SK-MEL-5 (cell line): ENCODE results near the gene SPACA5B. TPM values are rescaled to one million over a fixed set of nuclear protein-coding genes. Genes with fewer than 3 reads are reported as not detected.
"Not testable (repeated sequence)": the region's sequence is repeated elsewhere in the genome, so short reads cannot be mapped to it uniquely, and the experiment has no call there.

Experiments used
- DNase-seq: peaks from one replicate; pipeline ENCODE4 v3.0.0-alpha.2; 2016; ENCODE audit warnings: low read depth, low spot score
- in situ Hi-C: cut with HindIII; loops from 2 replicates; pipeline ENCODE4 v1.10.0; 2016; ENCODE audit warnings: low sequenced_read_pairs, high pct_unique_total_duplicates, low pct_unique_long_range_greater_than_20kb
- polyA plus RNA-seq, 2 experiments: library from polyadenylated mRNA; depleted of rRNA; stranded (reverse); fragments of >200 nt; gene quantifications; 2 replicates each; pipeline ENCODE4 v1.2.3, GENCODE V29; 2015
- total RNA-seq: library from RNA; depleted of rRNA; stranded (reverse); fragments of >200 nt; shearing (Covaris generic); gene quantifications from 2 replicates; pipeline ENCODE4 v1.2.3, GENCODE V29; 2014; rRNA removed

SPACA5B gene
- total RNA-seq = not detected in 2 replicates
- not detected in 2 replicates for polyA plus RNA-seq (2015; cell fraction: cytosol; rRNA removed)
- polyA plus RNA-seq (2015; cell fraction: nucleus; rRNA removed) = not detected in 2 replicates

- in situ Hi-C loops, DNase-seq: not testable (repeated sequence)
Measured at GRCh38 chrX:48130326-48130725, at the start of gene SPACA5B. TSS of gene SPACA5B (plus strand) at chrX:48130626. CDS start at chrX:48130688, 62 bp downstream.

GRCh38 chrX:48083212-48083611 is 47.2 kb upstream of the SPACA5B start:
- in situ Hi-C loops = no loop called here
- no peak for DNase-seq

- in situ Hi-C loops = no loop called here
- DNase-seq = no peak
Measured at GRCh38 chrX:48083706-48084105, 46.7 kb upstream of the SPACA5B start.

- in situ Hi-C loops = no loop called here
- DNase-seq = no peak
Measured at GRCh38 chrX:48086082-48086481, 44.3 kb upstream of the SPACA5B start.

GRCh38 chrX:48090123-48090522 is 40.3 kb upstream of the SPACA5B start:
- no peak for DNase-seq
- in situ Hi-C loops = no loop called here

- in situ Hi-C loops, DNase-seq: not testable (repeated sequence)
Measured at GRCh38 chrX:48092558-48092957, 37.9 kb upstream of the SPACA5B start.

- DNase-seq = no peak
- in situ Hi-C loops = no loop called here
Measured at GRCh38 chrX:48101443-48101842, 29.0 kb upstream of the SPACA5B start.

GRCh38 chrX:48102874-48103374 is 27.5 kb upstream of the SPACA5B start:
- in situ Hi-C loops = no loop called here

GRCh38 chrX:48107717-48108116 is 22.7 kb upstream of the SPACA5B start:
- no peak for DNase-seq
- in situ Hi-C loops = no loop called here

More at GRCh38 chrX:48102874-48103374, 27.5 kb upstream of the SPACA5B start:
- DNase-seq = no peak

GRCh38 chrX:48125286-48125685 is 5.1 kb upstream of the SPACA5B start:
- DNase-seq, in situ Hi-C loops: not testable (repeated sequence)

- in situ Hi-C loops, DNase-seq: not testable (repeated sequence)
Measured at GRCh38 chrX:48132308-48132844, 1.9 kb downstream of the SPACA5B start.

GRCh38 chrX:48139076-48139475 is 8.7 kb downstream of the SPACA5B start:
- in situ Hi-C loops, DNase-seq: not testable (repeated sequence)

GRCh38 chrX:48141810-48142508 is 11.5 kb downstream of the SPACA5B start:
- DNase-seq, in situ Hi-C loops: not testable (repeated sequence)

GRCh38 chrX:48142697-48143096 is 12.3 kb downstream of the SPACA5B start:
- in situ Hi-C loops, DNase-seq: not testable (repeated sequence)

GRCh38 chrX:48153769-48154168 is 23.3 kb downstream of the SPACA5B start:
- no peak for DNase-seq
- in situ Hi-C loops = no loop called here

- DNase-seq = no peak
- in situ Hi-C loops = no loop called here
Measured at GRCh38 chrX:48154796-48155195, 24.4 kb downstream of the SPACA5B start.

- no peak for DNase-seq
- in situ Hi-C loops = no loop called here
Measured at GRCh38 chrX:48156014-48156413, 25.6 kb downstream of the SPACA5B start.

GRCh38 chrX:48165241-48165640 is 34.8 kb downstream of the SPACA5B start:
- in situ Hi-C loops = no loop called here
- DNase-seq = no peak

- DNase-seq, in situ Hi-C loops: not testable (repeated sequence)
Measured at GRCh38 chrX:48166322-48166721, 35.9 kb downstream of the SPACA5B start.
